ENCODE results near the gene ARVCF.

Gene ARVCF

GRCh38 chr22:20016734-20017621 lies at the start of gene ARVCF:
Gene ARVCF, minus strand, starts transcription at chr22:20016823. Its CDS starts 26,029 bp downstream, at chr22:19990794.
- peak; percentile 78 to 79 for DNase-seq (ENCODE audit: extremely low read depth in 1 of 2, low read depth in 1 of 2)

GRCh38 chr22:20065896-20066616 lies 49.4 kb upstream of the ARVCF start:
- no peak for DNase-seq (ENCODE audit: extremely low read depth in 1 of 2, low read depth in 1 of 2)

GRCh38 chr22:20064545-20065262 lies 48.1 kb upstream of the ARVCF start:
- DNase-seq (ENCODE audit: extremely low read depth in 1 of 2, low read depth in 1 of 2), result no peak

- no peak for DNase-seq (ENCODE audit: extremely low read depth in 1 of 2, low read depth in 1 of 2)
Observed at GRCh38 chr22:20064140-20064480, 47.5 kb upstream of the ARVCF start.

- DNase-seq (ENCODE audit: extremely low read depth in 1 of 2, low read depth in 1 of 2), result no peak
Observed at GRCh38 chr22:20063271-20064139, 46.9 kb upstream of the ARVCF start.

GRCh38 chr22:20062766-20063083 lies 46.1 kb upstream of the ARVCF start:
- DNase-seq (ENCODE audit: extremely low read depth in 1 of 2, low read depth in 1 of 2), result no peak

- no peak for DNase-seq (ENCODE audit: extremely low read depth in 1 of 2, low read depth in 1 of 2)
Observed at GRCh38 chr22:20062043-20062765, 45.6 kb upstream of the ARVCF start.

GRCh38 chr22:20061481-20061861 lies 44.8 kb upstream of the ARVCF start:
- no peak for DNase-seq (ENCODE audit: extremely low read depth in 1 of 2, low read depth in 1 of 2)

GRCh38 chr22:20060700-20061480 lies 44.3 kb upstream of the ARVCF start:
- DNase-seq (ENCODE audit: extremely low read depth in 1 of 2, low read depth in 1 of 2), result no peak

GRCh38 chr22:20058989-20059770 lies 42.6 kb upstream of the ARVCF start:
- DNase-seq (ENCODE audit: extremely low read depth in 1 of 2, low read depth in 1 of 2), result no peak

- DNase-seq (ENCODE audit: extremely low read depth in 1 of 2, low read depth in 1 of 2), result no peak
Observed at GRCh38 chr22:20057596-20058268, 41.1 kb upstream of the ARVCF start.

GRCh38 chr22:20056696-20057386 lies 40.2 kb upstream of the ARVCF start:
- no peak for DNase-seq (ENCODE audit: extremely low read depth in 1 of 2, low read depth in 1 of 2)

- no peak for DNase-seq (ENCODE audit: extremely low read depth in 1 of 2, low read depth in 1 of 2)
Observed at GRCh38 chr22:20056161-20056560, 39.5 kb upstream of the ARVCF start.

GRCh38 chr22:20055654-20056053 lies 39.0 kb upstream of the ARVCF start:
- no peak for DNase-seq (ENCODE audit: extremely low read depth in 1 of 2, low read depth in 1 of 2)

- DNase-seq (ENCODE audit: extremely low read depth in 1 of 2, low read depth in 1 of 2), result no peak
Observed at GRCh38 chr22:20055144-20055543, 38.5 kb upstream of the ARVCF start.

- DNase-seq (ENCODE audit: extremely low read depth in 1 of 2, low read depth in 1 of 2), result no peak
Observed at GRCh38 chr22:20054485-20054884, 37.9 kb upstream of the ARVCF start.

GRCh38 chr22:20054034-20054427 lies 37.4 kb upstream of the ARVCF start:
- no peak for DNase-seq (ENCODE audit: extremely low read depth in 1 of 2, low read depth in 1 of 2)

Measured in stimulated activated CD8-positive, alpha-beta memory T cell treated with anti-CD3 and anti-CD28 coated beads, Interleukin-7, amount 100 ng/mL, for 48 hours (primary cell).